HEK293 (cell line): ENCODE results near the gene RAB44.

ENCODE experiments used
- CTCF ChIA-PET: fragments of 350-600 bp; formaldehyde crosslinking; extraction: SDS; loops from one replicate; lab custom pipeline; 2021; ENCODE audit warnings: antibody characterized with exemption; lab: Yijun Ruan, JAX
- POLR2A ChIA-PET: fragments of 300-600 bp; formaldehyde crosslinking; extraction: SDS; loops from one replicate; lab custom pipeline; 2020; ENCODE audit warnings: antibody characterized with exemption, inconsistent platforms; lab: Yijun Ruan, JAX
- H3K27ac ChIP-seq: fragments of 200-500 bp; sonication (Bioruptor generic); 2 replicates; pipeline ENCODE4 v1.5.1; 2014; ENCODE audit warnings: low read depth, low read length, control low read depth, inconsistent platforms; ENCODE audit errors: extremely low read depth
- H3K36me3 ChIP-seq, 2 experiments: fragments of 200-500 bp in 1 of 2; sonication (Bioruptor generic) in 1 of 2; 1 replicate in 1 of 2; 2 replicates in 1 of 2; pipeline ENCODE4 v1.5.1; 2014 to 2017; ENCODE audit warnings: inconsistent platforms in 2 of 2, low read length in 2 of 2; ENCODE audit not compliant: control insufficient read depth in 2 of 2, insufficient read depth in 1 of 2
- H3K4me1 ChIP-seq: fragments of 200-500 bp; sonication (Bioruptor generic); 2 replicates; pipeline ENCODE4 v1.5.1; 2014; ENCODE audit warnings: mild to moderate bottlenecking, low read length, inconsistent platforms; ENCODE audit not compliant: control insufficient read depth, insufficient read depth
- H3K4me3 ChIP-seq: 2 replicates; pipeline ENCODE4 v1.5.1; 2011; ENCODE audit warnings: low read depth, mild to moderate bottlenecking, control low read depth, low read length, moderate library complexity
- H3K9me3 ChIP-seq: fragments of 200-500 bp; sonication (Bioruptor generic); 2 replicates; pipeline ENCODE4 v1.5.1; 2014; ENCODE audit warnings: low read depth, low read length, inconsistent platforms; ENCODE audit not compliant: control insufficient read depth, insufficient read depth
- KLF10 ChIP-seq: fragments of 450-650 bp; IDR thresholded peaks from 2 replicates; pipeline ENCODE4 v1.5.1; 2018; ENCODE audit warnings: missing biosample characterization, mild to moderate bottlenecking, missing genetic modification characterization
- ZBTB1 ChIP-seq: fragments of 450-650 bp; formaldehyde crosslinking; IDR thresholded peaks from 2 replicates; pipeline ENCODE4 v1.5.1; 2016; ENCODE audit warnings: missing biosample characterization, missing genetic modification characterization
- ZBTB8A ChIP-seq: fragments of 450-650 bp; formaldehyde crosslinking; IDR thresholded peaks from 2 replicates; pipeline ENCODE4 v1.5.1; 2016; ENCODE audit warnings: missing biosample characterization, missing genetic modification characterization
- ZNF140 ChIP-seq: fragments of 450-650 bp; formaldehyde crosslinking; IDR thresholded peaks from 2 replicates; pipeline ENCODE4 v1.5.1; 2016; ENCODE audit warnings: missing biosample characterization, missing genetic modification characterization
- ZNF19 ChIP-seq: fragments of 450-650 bp; formaldehyde crosslinking; IDR thresholded peaks from 2 replicates; pipeline ENCODE4; 2016; ENCODE audit warnings: missing biosample characterization, missing genetic modification characterization, low read depth
- ZNF2 ChIP-seq: fragments of 450-650 bp; formaldehyde crosslinking; IDR thresholded peaks from 2 replicates; pipeline ENCODE4 v1.5.1; 2016; ENCODE audit warnings: missing biosample characterization, missing genetic modification characterization
- ZNF211 ChIP-seq: fragments of 450-650 bp; formaldehyde crosslinking; IDR thresholded peaks from 2 replicates; pipeline ENCODE4 v1.5.1; 2016; ENCODE audit warnings: low read depth, missing biosample characterization, missing genetic modification characterization
- ZNF214 ChIP-seq: fragments of 450-650 bp; formaldehyde crosslinking; IDR thresholded peaks from 2 replicates; pipeline ENCODE4 v1.5.1; 2017; ENCODE audit warnings: missing biosample characterization, mild to moderate bottlenecking, missing genetic modification characterization, borderline replicate concordance
- ZNF223 ChIP-seq: fragments of 450-650 bp; formaldehyde crosslinking; IDR thresholded peaks from 2 replicates; pipeline ENCODE4 v1.5.1; 2016; ENCODE audit warnings: missing biosample characterization, missing genetic modification characterization
- ZNF248 ChIP-seq: fragments of 450-650 bp; formaldehyde crosslinking; IDR thresholded peaks from 2 replicates; pipeline ENCODE4 v1.5.1; 2017; ENCODE audit warnings: missing biosample characterization, missing genetic modification characterization
- ZNF544 ChIP-seq: fragments of 450-650 bp; formaldehyde crosslinking; IDR thresholded peaks from 2 replicates; pipeline ENCODE4 v1.5.0; 2017; ENCODE audit warnings: missing biosample characterization, missing genetic modification characterization
- ZNF560 ChIP-seq: fragments of 450-650 bp; formaldehyde crosslinking; IDR thresholded peaks from 2 replicates; pipeline ENCODE4 v1.5.1; 2017; ENCODE audit warnings: missing biosample characterization, missing genetic modification characterization, borderline replicate concordance
- ZNF561 ChIP-seq: fragments of 450-650 bp; IDR thresholded peaks from 2 replicates; pipeline ENCODE4 v1.5.1; 2018; ENCODE audit warnings: missing biosample characterization, missing genetic modification characterization, borderline replicate concordance
- ZNF596 ChIP-seq: fragments of 450-650 bp; IDR thresholded peaks from 2 replicates; pipeline ENCODE4 v1.5.0; 2018; ENCODE audit warnings: missing biosample characterization, mild to moderate bottlenecking, missing genetic modification characterization, moderate library complexity
- ZNF624 ChIP-seq: fragments of 450-650 bp; formaldehyde crosslinking; IDR thresholded peaks from 2 replicates; pipeline ENCODE4 v1.5.1; 2017; ENCODE audit warnings: missing biosample characterization, missing genetic modification characterization
- ZNF791 ChIP-seq: fragments of 450-650 bp; formaldehyde crosslinking; IDR thresholded peaks from 2 replicates; pipeline ENCODE4 v1.5.1; 2016; ENCODE audit warnings: missing biosample characterization, missing genetic modification characterization
- ZNF830 ChIP-seq: fragments of 450-650 bp; IDR thresholded peaks from 2 replicates; pipeline ENCODE4 v1.5.0; 2018; ENCODE audit warnings: missing biosample characterization, missing genetic modification characterization, low read depth, mild to moderate bottlenecking, moderate library complexity
- ZNF837 ChIP-seq: fragments of 450-650 bp; formaldehyde crosslinking; IDR thresholded peaks from 2 replicates; pipeline ENCODE4 v1.5.1; 2016; ENCODE audit warnings: missing biosample characterization, missing genetic modification characterization
- TF ChIP-seq, protein P1 (sequence below): fragments of 450-650 bp; formaldehyde crosslinking; IDR thresholded peaks from 2 replicates; pipeline ENCODE4 v1.5.1; 2017; ENCODE audit warnings: missing biosample characterization, missing genetic modification characterization
- TF ChIP-seq, protein P2 (sequence below): sonication (generic); formaldehyde crosslinking; IDR thresholded peaks from 2 replicates; pipeline ENCODE4 v1.8.1; 2022; ENCODE audit warnings: mild to moderate bottlenecking, moderate library complexity, missing genetic modification reagents
- TF ChIP-seq, protein P3 (sequence below): fragments of 450-650 bp; formaldehyde crosslinking; conservative IDR thresholded peaks from 2 replicates; pipeline ENCODE4 v1.5.1; 2016; ENCODE audit warnings: low read depth, missing biosample characterization, missing genetic modification characterization
- TF ChIP-seq, protein P4 (sequence below): fragments of 450-650 bp; IDR thresholded peaks from 2 replicates; pipeline ENCODE4 v1.5.1; 2018; ENCODE audit warnings: missing biosample characterization, mild to moderate bottlenecking, missing genetic modification characterization
- TF ChIP-seq, protein P5 (sequence below): fragments of 450-650 bp; formaldehyde crosslinking; conservative IDR thresholded peaks from 2 replicates; pipeline ENCODE4 v1.5.1; 2016; ENCODE audit warnings: low read depth, missing biosample characterization, missing genetic modification characterization

Gene RAB44

DNA sequence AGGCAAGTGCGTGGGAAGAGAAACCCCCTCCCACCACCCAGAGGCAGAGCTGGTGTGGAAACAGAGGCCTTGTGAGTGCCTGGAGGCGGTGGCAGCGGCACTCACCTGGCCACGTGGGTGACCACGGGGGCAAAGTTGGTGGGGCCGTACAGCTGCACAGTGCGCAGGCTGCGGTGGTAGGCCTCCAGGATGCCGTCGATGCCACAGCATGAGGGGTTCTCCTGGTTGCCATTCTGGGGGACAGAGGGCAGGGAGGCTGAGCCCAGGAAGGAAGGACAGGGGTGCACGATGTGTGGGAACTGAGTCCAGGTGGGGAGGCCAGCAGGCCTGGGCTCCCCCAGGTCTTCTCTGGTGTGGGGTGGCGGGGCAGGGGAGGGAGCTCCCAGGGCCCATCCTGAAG is 47.7 kb downstream of the RAB44 start:
- ChIA-PET CTCF (interaction anchor here (0.5 to 2.9 kb wide), 3 partner anchors 13 to 581 kb away, joined by 3 to 25 read pairs (median 5); no protein-coding TSS in a partner anchor), POLR2A (no interaction called here)
- Histone ChIP-seq H3K4me1 (no peaks in the 10 kb centered on the region), H3K9me3 (no peaks in the 10 kb centered on the region), H3K4me3 (no peak overlapping the region), H3K36me3 (no peaks in the 10 kb centered on the region), H3K27ac (no peak overlapping the region)
- no peak for TF ChIP-seq ZNF560 (tag by site-specific recombination)
- no peak for TF ChIP-seq ZNF596
- no peak for TF ChIP-seq ZNF2
- no peak for TF ChIP-seq ZNF544 (tag by site-specific recombination)
- TF ChIP-seq, protein P1, sequence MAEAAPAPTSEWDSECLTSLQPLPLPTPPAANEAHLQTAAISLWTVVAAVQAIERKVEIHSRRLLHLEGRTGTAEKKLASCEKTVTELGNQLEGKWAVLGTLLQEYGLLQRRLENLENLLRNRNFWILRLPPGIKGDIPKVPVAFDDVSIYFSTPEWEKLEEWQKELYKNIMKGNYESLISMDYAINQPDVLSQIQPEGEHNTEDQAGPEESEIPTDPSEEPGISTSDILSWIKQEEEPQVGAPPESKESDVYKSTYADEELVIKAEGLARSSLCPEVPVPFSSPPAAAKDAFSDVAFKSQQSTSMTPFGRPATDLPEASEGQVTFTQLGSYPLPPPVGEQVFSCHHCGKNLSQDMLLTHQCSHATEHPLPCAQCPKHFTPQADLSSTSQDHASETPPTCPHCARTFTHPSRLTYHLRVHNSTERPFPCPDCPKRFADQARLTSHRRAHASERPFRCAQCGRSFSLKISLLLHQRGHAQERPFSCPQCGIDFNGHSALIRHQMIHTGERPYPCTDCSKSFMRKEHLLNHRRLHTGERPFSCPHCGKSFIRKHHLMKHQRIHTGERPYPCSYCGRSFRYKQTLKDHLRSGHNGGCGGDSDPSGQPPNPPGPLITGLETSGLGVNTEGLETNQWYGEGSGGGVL (tag by site-specific recombination): no peak
- no peak for TF ChIP-seq ZNF140
- TF ChIP-seq ZNF248 (tag by site-specific recombination): no peak
- no peak for TF ChIP-seq ZBTB8A (tag by site-specific recombination)
- TF ChIP-seq ZNF624 (tag by site-specific recombination): no peak
- TF ChIP-seq, protein P2, sequence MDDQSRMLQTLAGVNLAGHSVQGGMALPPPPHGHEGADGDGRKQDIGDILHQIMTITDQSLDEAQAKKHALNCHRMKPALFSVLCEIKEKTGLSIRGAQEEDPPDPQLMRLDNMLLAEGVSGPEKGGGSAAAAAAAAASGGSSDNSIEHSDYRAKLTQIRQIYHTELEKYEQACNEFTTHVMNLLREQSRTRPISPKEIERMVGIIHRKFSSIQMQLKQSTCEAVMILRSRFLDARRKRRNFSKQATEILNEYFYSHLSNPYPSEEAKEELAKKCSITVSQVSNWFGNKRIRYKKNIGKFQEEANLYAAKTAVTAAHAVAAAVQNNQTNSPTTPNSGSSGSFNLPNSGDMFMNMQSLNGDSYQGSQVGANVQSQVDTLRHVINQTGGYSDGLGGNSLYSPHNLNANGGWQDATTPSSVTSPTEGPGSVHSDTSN (CRISPR knock-in tag): no peak
- no peak for TF ChIP-seq ZNF214 (tag by site-specific recombination)
- TF ChIP-seq ZBTB1: no peak

DNA sequence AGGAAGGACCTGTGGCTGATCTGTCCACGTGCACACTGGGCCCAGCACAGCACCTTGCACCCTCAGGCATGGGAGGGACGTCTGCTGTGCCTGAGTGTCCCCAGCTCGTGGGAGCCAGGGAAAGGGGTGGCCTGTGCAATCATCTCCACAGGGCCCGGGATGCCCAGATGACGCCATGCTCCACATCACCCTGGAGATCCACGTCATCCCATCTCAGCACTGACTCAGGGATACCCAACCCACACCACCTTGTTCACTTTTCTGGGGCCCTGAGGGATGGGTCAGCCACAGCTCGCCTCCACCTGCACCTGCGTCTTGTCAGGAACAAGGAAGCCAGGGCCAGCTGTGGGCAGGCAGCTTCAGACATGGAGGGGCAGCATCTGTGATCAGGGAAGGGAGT is 48.2 kb downstream of the RAB44 start:
- Histone ChIP-seq H3K4me3 (no peak overlapping the region), H3K4me1 (no peaks in the 10 kb centered on the region), H3K36me3 (no peaks in the 10 kb centered on the region)
- POLR2A ChIA-PET: no interaction called here
- TF ChIP-seq ZNF211 (tag by site-specific recombination) (no peak), ZNF223 (no peak), KLF10 (tag by site-specific recombination) (no peak), ZNF791 (tag by site-specific recombination) (no peak), ZNF837 (tag by site-specific recombination) (no peak), ZNF596 (no peak), ZNF561 (tag by site-specific recombination) (no peak), ZNF830 (tag by site-specific recombination) (no peak), ZNF19 (tag by site-specific recombination) (no peak)
- TF ChIP-seq, protein P3, sequence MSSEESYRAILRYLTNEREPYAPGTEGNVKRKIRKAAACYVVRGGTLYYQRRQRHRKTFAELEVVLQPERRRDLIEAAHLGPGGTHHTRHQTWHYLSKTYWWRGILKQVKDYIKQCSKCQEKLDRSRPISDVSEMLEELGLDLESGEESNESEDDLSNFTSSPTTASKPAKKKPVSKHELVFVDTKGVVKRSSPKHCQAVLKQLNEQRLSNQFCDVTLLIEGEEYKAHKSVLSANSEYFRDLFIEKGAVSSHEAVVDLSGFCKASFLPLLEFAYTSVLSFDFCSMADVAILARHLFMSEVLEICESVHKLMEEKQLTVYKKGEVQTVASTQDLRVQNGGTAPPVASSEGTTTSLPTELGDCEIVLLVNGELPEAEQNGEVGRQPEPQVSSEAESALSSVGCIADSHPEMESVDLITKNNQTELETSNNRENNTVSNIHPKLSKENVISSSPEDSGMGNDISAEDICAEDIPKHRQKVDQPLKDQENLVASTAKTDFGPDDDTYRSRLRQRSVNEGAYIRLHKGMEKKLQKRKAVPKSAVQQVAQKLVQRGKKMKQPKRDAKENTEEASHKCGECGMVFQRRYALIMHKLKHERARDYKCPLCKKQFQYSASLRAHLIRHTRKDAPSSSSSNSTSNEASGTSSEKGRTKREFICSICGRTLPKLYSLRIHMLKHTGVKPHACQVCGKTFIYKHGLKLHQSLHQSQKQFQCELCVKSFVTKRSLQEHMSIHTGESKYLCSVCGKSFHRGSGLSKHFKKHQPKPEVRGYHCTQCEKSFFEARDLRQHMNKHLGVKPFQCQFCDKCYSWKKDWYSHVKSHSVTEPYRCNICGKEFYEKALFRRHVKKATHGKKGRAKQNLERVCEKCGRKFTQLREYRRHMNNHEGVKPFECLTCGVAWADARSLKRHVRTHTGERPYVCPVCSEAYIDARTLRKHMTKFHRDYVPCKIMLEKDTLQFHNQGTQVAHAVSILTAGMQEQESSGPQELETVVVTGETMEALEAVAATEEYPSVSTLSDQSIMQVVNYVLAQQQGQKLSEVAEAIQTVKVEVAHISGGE (tag by site-specific recombination): no peak
- TF ChIP-seq, protein P4, sequence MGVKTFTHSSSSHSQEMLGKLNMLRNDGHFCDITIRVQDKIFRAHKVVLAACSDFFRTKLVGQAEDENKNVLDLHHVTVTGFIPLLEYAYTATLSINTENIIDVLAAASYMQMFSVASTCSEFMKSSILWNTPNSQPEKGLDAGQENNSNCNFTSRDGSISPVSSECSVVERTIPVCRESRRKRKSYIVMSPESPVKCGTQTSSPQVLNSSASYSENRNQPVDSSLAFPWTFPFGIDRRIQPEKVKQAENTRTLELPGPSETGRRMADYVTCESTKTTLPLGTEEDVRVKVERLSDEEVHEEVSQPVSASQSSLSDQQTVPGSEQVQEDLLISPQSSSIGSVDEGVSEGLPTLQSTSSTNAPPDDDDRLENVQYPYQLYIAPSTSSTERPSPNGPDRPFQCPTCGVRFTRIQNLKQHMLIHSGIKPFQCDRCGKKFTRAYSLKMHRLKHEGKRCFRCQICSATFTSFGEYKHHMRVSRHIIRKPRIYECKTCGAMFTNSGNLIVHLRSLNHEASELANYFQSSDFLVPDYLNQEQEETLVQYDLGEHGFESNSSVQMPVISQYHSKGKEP (tag by site-specific recombination): no peak
- TF ChIP-seq, protein P5, sequence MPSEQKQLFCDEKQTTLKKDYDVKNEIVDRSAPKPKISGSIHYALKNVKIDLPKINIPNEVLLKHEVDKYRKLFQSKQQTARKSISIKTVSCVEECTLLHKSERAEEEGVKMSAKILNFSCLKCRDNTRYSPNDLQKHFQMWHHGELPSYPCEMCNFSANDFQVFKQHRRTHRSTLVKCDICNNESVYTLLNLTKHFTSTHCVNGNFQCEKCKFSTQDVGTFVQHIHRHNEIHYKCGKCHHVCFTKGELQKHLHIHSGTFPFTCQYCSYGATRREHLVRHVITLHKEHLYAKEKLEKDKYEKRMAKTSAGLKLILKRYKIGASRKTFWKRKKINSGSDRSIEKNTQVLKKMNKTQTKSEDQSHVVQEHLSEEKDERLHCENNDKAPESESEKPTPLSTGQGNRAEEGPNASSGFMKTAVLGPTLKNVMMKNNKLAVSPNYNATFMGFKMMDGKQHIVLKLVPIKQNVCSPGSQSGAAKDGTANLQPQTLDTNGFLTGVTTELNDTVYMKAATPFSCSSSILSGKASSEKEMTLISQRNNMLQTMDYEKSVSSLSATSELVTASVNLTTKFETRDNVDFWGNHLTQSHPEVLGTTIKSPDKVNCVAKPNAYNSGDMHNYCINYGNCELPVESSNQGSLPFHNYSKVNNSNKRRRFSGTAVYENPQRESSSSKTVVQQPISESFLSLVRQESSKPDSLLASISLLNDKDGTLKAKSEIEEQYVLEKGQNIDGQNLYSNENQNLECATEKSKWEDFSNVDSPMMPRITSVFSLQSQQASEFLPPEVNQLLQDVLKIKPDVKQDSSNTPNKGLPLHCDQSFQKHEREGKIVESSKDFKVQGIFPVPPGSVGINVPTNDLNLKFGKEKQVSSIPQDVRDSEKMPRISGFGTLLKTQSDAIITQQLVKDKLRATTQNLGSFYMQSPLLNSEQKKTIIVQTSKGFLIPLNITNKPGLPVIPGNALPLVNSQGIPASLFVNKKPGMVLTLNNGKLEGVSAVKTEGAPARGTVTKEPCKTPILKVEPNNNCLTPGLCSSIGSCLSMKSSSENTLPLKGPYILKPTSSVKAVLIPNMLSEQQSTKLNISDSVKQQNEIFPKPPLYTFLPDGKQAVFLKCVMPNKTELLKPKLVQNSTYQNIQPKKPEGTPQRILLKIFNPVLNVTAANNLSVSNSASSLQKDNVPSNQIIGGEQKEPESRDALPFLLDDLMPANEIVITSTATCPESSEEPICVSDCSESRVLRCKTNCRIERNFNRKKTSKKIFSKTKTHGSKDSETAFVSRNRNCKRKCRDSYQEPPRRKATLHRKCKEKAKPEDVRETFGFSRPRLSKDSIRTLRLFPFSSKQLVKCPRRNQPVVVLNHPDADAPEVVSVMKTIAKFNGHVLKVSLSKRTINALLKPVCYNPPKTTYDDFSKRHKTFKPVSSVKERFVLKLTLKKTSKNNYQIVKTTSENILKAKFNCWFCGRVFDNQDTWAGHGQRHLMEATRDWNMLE (tag by site-specific recombination): no peak
- TF ChIP-seq, all 188 proteins: peak for 0
- H3K27ac ChIP-seq: no peak overlapping the region
- no peaks in the 10 kb centered on the region for H3K9me3 ChIP-seq
- CTCF ChIA-PET: interaction anchor here (0.8 to 2.9 kb wide), 4 partner anchors 12 to 131 kb away, joined by 3 to 25 read pairs (median 6); no protein-coding TSS in a partner anchor
